Measurements from ENCODE around the gene GOLGA7B.

Gene GOLGA7B

GRCh38 chr10:97868134-97868685 lies 18.6 kb downstream of the GOLGA7B start:
- no peak for DNase-seq (ENCODE audit: low spot score)

- peak; percentile 61 for DNase-seq (ENCODE audit: low spot score)
These were observed 19.7 kb downstream of the GOLGA7B start for GRCh38 chr10:97869091-97870042.

- no peak for DNase-seq (ENCODE audit: low spot score)
These were observed 21.3 kb downstream of the GOLGA7B start for GRCh38 chr10:97870990-97871389.

- no peak for DNase-seq (ENCODE audit: low spot score)
These were observed 23.9 kb downstream of the GOLGA7B start for GRCh38 chr10:97873569-97873968.

GRCh38 chr10:97874332-97874731 lies 24.7 kb downstream of the GOLGA7B start:
- DNase-seq (ENCODE audit: low spot score) = no peak

- no peak for DNase-seq (ENCODE audit: low spot score)
These were observed 25.7 kb downstream of the GOLGA7B start for GRCh38 chr10:97875391-97875790.

GRCh38 chr10:97876402-97876801 lies 26.8 kb downstream of the GOLGA7B start:
- DNase-seq (ENCODE audit: low spot score) = no peak

GRCh38 chr10:97879241-97879640 lies 29.6 kb downstream of the GOLGA7B start:
- no peak for DNase-seq (ENCODE audit: low spot score)

- no peak for DNase-seq (ENCODE audit: low spot score)
These were observed 30.5 kb downstream of the GOLGA7B start for GRCh38 chr10:97880109-97880508.

- no peak for DNase-seq (ENCODE audit: low spot score)
These were observed 32.8 kb downstream of the GOLGA7B start for GRCh38 chr10:97882142-97883091.

GRCh38 chr10:97883092-97883485 lies 33.4 kb downstream of the GOLGA7B start:
- DNase-seq (ENCODE audit: low spot score) = no peak

GRCh38 chr10:97886286-97886685 lies 36.6 kb downstream of the GOLGA7B start:
- DNase-seq (ENCODE audit: low spot score) = no peak

- DNase-seq (ENCODE audit: low spot score) = no peak
These were observed 37.8 kb downstream of the GOLGA7B start for GRCh38 chr10:97887399-97887798.

GRCh38 chr10:97888134-97888533 lies 38.5 kb downstream of the GOLGA7B start:
- DNase-seq (ENCODE audit: low spot score) = no peak

GRCh38 chr10:97888641-97889262 lies 39.1 kb downstream of the GOLGA7B start:
- DNase-seq (ENCODE audit: low spot score) = no peak

- DNase-seq (ENCODE audit: low spot score) = no peak
These were observed 40.0 kb downstream of the GOLGA7B start for GRCh38 chr10:97889461-97890265.

- no peak for DNase-seq (ENCODE audit: low spot score)
These were observed 42.0 kb downstream of the GOLGA7B start for GRCh38 chr10:97891497-97892167.

- no peak for DNase-seq (ENCODE audit: low spot score)
These were observed 42.9 kb downstream of the GOLGA7B start for GRCh38 chr10:97892506-97892905.

- no peak for DNase-seq (ENCODE audit: low spot score)
These were observed 43.3 kb downstream of the GOLGA7B start for GRCh38 chr10:97892939-97893338.

- DNase-seq (ENCODE audit: low spot score) = no peak
These were observed 44.4 kb downstream of the GOLGA7B start for GRCh38 chr10:97894092-97894491.
